ENCODE data around the gene KIAA0232.
"Not testable (repeated sequence)": the region's sequence is repeated elsewhere in the genome, so short reads cannot be mapped to it uniquely, and the experiment has no call there.

The KIAA0232 gene

DNA sequence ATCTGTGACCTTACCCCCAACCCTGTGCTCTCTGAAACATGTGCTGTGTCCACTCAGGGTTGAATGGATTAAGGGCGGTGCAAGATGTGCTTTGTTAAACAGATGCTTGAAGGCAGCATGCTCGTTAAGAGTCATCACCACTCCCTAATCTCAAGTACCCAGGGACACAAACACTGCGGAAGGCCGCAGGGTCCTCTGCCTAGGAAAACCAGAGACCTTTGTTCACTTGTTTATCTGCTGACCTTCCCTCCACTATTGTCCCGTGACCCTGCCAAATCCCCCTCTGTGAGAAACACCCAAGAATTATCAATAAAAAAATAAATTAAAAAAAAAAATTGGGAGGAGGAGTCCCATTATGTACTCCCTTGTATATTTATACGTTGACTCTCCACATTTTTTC is 26.2 kb upstream of the KIAA0232 start:
- not testable (repeated sequence) for DNase-seq (ENCODE audit: low read depth in 3 of 3)

DNA sequence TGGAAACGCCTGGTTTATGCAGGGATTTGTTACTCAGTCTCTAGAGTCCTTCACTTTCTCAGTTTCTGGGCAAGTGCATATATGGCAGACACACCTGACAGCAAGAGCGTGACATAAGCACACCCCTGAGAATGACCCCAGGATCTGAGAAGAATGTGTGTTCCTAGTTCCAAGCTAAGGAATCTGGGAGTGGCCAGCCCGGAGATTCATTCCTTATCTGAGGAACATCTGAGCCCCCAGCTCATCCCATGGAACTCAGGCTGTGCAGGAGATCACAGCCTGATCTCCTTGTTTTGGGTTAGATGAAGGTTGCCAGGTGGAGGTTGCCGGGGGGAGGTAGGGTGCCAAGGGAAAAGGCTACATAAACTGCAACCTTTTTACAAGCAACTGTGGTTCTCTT is 23.8 kb upstream of the KIAA0232 start:
- no peak for DNase-seq (ENCODE audit: low read depth in 3 of 3)

DNA sequence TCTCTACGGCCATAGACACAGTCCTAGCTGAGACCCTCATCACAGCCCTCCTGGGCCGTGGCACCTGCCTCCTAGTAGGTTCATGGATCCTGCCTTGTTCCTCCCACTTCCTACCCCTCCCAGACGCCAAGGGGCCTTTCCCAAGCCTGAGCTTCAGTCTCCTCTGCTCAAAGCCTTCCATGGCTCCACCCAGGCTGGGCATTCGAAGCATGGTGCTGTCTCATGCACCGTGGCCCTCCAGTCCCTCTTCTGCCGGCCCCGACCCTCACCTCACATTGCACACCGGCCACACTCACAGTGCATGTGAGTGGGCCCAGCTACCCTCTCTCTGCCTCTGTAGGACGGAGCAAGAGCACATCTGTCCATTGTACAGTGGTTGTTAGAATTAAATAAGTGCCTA is 21.7 kb upstream of the KIAA0232 start:
- no peak for DNase-seq (ENCODE audit: low read depth in 3 of 3)

- DNase-seq (ENCODE audit: low read depth in 3 of 3): no peak
These were observed 20.6 kb upstream of the KIAA0232 start for GRCh38 chr4:6761649-6762615.

DNA sequence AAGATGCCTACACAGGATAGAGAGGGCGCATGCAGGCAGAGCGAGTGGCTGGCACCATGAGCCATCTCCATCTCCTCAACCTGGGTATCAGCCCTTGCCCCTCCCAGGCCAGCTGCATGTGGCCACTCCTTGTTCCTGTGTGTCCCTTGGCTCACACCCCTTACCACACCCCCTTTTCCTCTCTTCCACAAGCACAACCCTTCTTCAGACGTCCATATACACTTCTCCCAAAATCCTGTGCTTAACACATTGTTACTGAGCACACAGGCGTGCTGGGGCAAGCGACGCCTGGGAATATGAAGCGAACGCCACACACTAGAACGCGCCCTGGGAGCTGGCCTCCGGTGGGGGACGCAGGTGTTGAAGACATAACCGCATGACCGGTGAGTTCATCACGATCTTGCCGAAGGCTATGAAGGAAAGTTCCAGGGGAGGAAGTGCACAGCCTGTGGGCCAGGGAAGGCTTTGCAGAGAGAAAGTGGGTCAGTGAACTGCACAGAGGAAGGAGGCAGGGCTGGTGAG is 19.1 kb upstream of the KIAA0232 start:
- no peak for DNase-seq (ENCODE audit: low read depth in 3 of 3)

DNA sequence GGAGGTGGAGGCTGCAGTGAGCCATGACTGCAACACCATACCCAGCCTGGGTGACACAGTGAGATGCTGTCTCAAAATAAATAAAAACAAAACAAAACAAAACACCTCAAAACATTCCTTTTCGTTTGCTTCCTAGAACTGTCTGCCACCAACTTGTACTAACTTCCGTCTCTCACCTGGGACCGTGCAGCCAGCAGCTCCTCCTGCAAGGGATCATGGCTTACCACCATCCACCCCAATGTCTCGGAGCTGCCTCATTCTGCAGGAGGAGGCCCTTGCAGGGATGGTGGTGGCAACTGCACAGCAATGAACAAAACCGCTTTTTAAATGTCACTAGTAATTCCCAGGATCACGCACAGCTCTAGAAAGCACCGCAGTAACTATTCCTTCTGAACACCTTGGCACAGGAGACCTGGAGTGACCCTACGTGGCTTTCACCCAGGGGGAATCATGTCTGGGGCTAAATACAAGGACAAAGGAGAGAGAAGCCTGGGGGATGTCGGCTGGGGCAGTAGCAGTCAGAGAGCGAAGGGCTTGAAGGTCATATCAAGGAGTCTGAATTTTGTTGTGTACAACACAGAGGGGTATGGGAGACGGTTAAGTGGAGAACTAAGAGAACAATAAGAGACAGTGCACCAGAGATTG is 17.4 kb upstream of the KIAA0232 start:
- no peak for DNase-seq (ENCODE audit: low read depth in 3 of 3)

DNA sequence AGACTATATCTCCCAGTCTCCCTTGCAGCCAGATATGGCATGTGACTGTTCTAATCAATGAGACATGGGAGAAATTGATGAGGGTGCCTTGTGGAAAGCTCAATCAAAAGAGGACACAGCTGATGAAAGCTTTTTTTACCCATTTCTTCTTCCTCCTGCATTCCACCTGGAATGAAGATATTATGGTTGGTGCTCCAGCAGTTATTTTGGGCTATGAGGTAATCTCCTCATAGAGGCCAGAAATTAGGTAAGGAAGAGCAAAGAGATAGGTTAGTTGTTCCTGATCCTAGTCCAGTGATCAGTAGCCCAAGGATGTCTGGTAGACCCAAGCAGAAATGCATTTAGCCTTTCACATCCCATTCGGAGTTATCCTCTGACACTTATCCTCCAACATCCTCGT is 16.8 kb upstream of the KIAA0232 start:
- no peak for DNase-seq (ENCODE audit: low read depth in 3 of 3)

DNA sequence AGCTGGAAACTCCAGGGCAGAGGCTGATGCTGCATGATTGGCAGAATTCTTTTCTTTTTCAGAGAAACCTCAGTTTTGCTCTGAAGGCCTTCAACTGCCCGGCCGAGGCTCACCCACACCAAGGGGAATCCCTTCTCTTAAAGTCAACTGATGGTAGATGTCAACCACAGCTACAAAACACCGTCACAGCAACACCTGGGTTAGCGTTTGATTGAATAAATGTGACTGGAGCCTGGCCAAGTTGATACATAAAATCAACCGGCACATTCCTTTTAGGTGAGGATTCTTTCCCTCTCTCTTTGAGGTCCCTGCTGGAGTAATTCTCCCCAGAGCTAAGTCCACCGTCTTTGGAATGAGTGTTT is 15.2 kb upstream of the KIAA0232 start:
- DNase-seq (ENCODE audit: low read depth in 3 of 3): no peak

- DNase-seq (ENCODE audit: low read depth in 3 of 3): no peak
These were observed 14.6 kb upstream of the KIAA0232 start for GRCh38 chr4:6767748-6768538.

- DNase-seq (ENCODE audit: low read depth in 3 of 3): no peak
These were observed 14.0 kb upstream of the KIAA0232 start for GRCh38 chr4:6768539-6768905.

GRCh38 chr4:6769233-6769988 is 13.1 kb upstream of the KIAA0232 start:
- peak in 1 of 3 experiments; percentile 10 for DNase-seq (ENCODE audit: low read depth in 3 of 3)

DNA sequence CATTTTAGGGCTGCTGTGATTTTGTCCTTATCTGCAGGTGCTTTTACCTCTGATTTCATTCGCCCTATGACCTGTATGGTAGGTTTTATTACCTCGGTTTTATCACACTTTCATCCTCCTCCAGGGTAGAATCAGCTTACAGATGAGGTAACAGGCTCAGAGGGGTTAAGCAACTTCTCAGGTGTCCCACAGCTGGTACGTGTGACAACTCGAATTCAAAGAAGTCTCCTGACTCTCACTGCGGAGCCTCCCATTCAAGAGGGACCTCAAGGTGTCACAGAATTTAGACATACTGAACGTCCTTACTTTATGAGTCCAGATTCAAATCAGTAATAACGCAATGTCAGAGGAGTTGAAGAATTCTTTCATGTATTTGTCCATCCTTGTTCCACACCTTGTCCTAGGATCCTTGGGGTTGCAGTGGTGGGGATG is 12.5 kb upstream of the KIAA0232 start:
- no peak for DNase-seq (ENCODE audit: low read depth in 3 of 3)

DNA sequence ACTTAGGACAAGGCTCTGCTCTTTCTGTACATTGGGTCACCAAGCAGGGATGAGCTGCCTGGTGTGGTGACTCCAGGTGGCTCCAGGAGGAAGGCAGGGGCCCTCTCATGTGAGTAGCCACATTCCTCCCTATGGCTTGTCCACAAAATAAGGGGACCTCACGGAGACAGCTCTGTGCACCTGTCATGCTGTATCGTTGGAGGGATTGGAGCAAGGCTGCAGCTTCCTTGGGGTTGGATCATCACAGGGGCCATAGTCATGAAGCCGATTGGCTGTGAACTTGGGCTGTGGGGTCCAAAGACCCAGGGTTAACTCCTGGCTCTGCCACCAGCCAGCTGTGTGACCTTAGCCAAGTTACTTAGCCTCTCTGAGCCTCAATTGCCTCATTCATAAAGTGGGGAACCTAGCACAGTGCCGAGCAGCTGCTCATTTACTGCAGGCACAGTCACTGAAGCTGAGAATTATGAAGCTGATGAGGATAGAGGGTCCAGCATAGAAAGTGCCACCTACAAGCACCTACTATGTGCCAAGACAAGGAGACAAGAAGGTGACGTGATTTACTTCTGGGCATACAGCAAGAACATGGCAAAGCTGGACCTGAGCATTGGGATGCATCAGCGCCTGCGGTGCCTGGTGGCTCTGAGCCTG is 11.8 kb upstream of the KIAA0232 start:
- no peak for DNase-seq (ENCODE audit: low read depth in 3 of 3)

DNA sequence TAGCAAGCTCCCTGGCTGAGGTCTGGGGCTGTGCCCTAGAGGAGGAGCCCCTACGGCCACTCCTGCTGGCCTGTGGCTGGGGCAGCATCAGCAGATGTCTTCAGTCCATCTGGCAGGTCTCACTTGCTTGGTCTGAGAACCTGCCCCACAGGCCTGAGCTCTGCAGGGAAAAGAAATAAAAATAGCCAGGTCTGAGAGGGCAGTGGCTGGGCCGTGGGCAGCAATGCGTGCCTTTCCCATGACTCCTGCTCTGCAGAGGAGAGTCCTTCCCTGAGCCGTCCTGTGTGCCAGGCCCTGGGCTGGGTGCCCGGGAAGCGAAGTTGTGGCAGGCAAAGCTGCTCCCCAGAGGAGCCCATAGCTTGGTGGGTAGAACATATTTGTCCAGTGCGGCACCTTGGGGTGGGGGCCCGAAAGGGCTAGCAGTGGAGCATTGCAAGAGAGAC is 11.3 kb upstream of the KIAA0232 start:
- no peak for DNase-seq (ENCODE audit: low read depth in 3 of 3)

- no peak for DNase-seq (ENCODE audit: low read depth in 3 of 3)
These were observed 10.2 kb upstream of the KIAA0232 start for GRCh38 chr4:6772223-6772928.

DNA sequence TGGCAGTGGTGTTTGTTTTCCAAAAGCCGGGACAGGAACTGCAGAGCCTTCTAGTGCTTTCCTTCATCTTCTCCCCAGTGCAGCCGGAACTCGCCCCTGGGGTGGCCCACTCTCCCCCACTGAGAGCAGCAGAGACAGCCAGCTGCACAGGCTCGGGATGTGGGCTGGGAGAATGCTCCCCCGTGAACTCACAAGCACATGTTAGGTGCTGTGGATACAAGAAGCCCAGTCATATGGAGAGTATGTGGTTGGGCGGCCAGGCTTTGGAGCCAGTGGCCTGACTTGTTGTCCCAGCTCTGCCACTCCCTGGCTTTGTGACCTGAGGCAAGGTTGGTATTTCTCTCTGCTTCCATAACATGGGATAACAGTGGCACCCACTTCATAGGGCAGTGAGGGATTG is 9.4 kb upstream of the KIAA0232 start:
- DNase-seq (ENCODE audit: low read depth in 3 of 3): no peak

GRCh38 chr4:6773616-6774540 is 8.6 kb upstream of the KIAA0232 start:
- no peak for DNase-seq (ENCODE audit: low read depth in 3 of 3)

DNA sequence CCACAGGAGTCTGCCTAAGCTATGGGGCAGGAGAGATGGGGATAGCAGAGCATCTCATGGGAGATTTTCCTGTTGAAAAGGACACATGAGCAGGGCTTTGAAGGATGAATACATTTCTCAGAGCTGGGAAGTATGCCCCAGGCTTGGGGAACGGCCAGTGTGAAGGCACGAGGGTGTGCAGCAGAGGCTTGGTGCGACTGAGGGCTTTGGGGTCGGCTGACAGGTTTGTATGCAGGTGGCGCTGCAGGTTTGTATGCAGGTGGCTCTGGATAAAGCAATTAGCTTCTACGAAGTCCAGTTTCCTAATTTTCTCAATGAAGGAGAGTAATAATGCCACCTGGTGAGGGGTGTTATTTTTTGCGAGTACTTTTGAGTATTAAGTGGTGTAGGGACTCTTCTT is 6.8 kb upstream of the KIAA0232 start:
- no peak for DNase-seq (ENCODE audit: low read depth in 3 of 3)

Data from stimulated activated CD4-positive, alpha-beta T cell treated with anti-CD3 and anti-CD28 coated beads, TNF-alpha, amount 100 ng/mL, for 24 hours (primary cell).